MM.1S (cell line): ENCODE data around the gene RCC2.

Source experiments
- DNase-seq: peaks from one replicate; pipeline ENCODE4 v3.0.0-alpha.2; 2015
- H2AFZ ChIP-seq: fragments of 300-600 bp; sonication (generic); 2 replicates; pipeline ENCODE4 v1.6.0; 2016; ENCODE audit warnings: antibody characterized with exemption, low read length
- H3F3A ChIP-seq: fragments of 300-600 bp; sonication (generic); 2 replicates; pipeline ENCODE4 v1.6.1; 2016; ENCODE audit warnings: mild to moderate bottlenecking, antibody characterized with exemption, low read length, moderate library complexity, mixed read lengths; ENCODE audit not compliant: insufficient read depth
- H3K27ac ChIP-seq: fragments of 300-600 bp; sonication (generic); 2 replicates; pipeline ENCODE4 v1.5.1; 2016; ENCODE audit warnings: mild to moderate bottlenecking, low read length
- H3K27me3 ChIP-seq: fragments of 300-600 bp; sonication (generic); replicated peaks from 2 replicates; pipeline ENCODE4 v1.6.0; 2016; ENCODE audit warnings: low read length; ENCODE audit not compliant: insufficient read depth
- H3K36me3 ChIP-seq: fragments of 300-600 bp; sonication (generic); replicated peaks from 2 replicates; pipeline ENCODE4 v1.6.1; 2016; ENCODE audit warnings: mild to moderate bottlenecking, low read length, mixed read lengths; ENCODE audit not compliant: insufficient read depth
- H3K4me1 ChIP-seq: fragments of 300-600 bp; sonication (generic); 2 replicates; pipeline ENCODE4 v1.6.1; 2016; ENCODE audit warnings: low read length, mixed read lengths
- H3K4me2 ChIP-seq: fragments of 300-600 bp; sonication (generic); 2 replicates; pipeline ENCODE4 v1.6.0; 2016; ENCODE audit warnings: low read depth, low read length
- H3K4me3 ChIP-seq: fragments of 300-600 bp; sonication (generic); 2 replicates; pipeline ENCODE4 v1.5.1; 2016; ENCODE audit warnings: low read length, mixed read lengths
- H3K79me2 ChIP-seq: fragments of 300-600 bp; sonication (generic); 2 replicates; pipeline ENCODE4 v1.6.1; 2016; ENCODE audit warnings: mixed run types, low read length, mixed read lengths
- H3K9ac ChIP-seq: fragments of 300-600 bp; sonication (generic); 2 replicates; pipeline ENCODE4 v1.6.1; 2016; ENCODE audit warnings: low read length, mixed read lengths
- H3K9me2 ChIP-seq: fragments of 300-600 bp; sonication (generic); replicated peaks from 2 replicates; pipeline ENCODE4 v1.6.1; 2016; ENCODE audit warnings: mild to moderate bottlenecking, low read length, mixed read lengths; ENCODE audit not compliant: insufficient read depth
- H3K9me3 ChIP-seq: fragments of 300-600 bp; sonication (generic); replicated peaks from 2 replicates; pipeline ENCODE4 v1.6.1; 2016; ENCODE audit warnings: mild to moderate bottlenecking, low read length, mixed read lengths; ENCODE audit not compliant: insufficient read depth
- H4K20me1 ChIP-seq: fragments of 300-600 bp; sonication (generic); 2 replicates; pipeline ENCODE4 v1.6.1; 2016; ENCODE audit warnings: mild to moderate bottlenecking, low read length, moderate library complexity, mixed read lengths; ENCODE audit not compliant: insufficient read depth
- CTCF ChIP-seq: fragments of 300-600 bp; sonication (generic); IDR thresholded peaks from 2 replicates; pipeline ENCODE4 v1.5.1; 2016; ENCODE audit warnings: antibody characterized with exemption, low read length, mixed read lengths
- EZH2 ChIP-seq: fragments of 300-600 bp; sonication (generic); optimal IDR thresholded peaks from 2 replicates; pipeline ENCODE3; 2017; ENCODE audit warnings: low read depth, mild to moderate bottlenecking, antibody characterized with exemption, low read length, mixed read lengths
- EZH2phosphoT487 ChIP-seq: fragments of 300-600 bp; sonication (generic); IDR thresholded peaks from 2 replicates; pipeline ENCODE4 v1.6.1; 2018; ENCODE audit warnings: antibody characterized with exemption, low read length

RCC2 gene

GRCh38 chr1:17405898-17406759 is 33.3 kb downstream of the RCC2 start:
- no peaks in the 10 kb centered on the region for H4K20me1 ChIP-seq

GRCh38 chr1:17404820-17405219 is 34.7 kb downstream of the RCC2 start:
- no peaks in the 10 kb centered on the region for H3K9me3 ChIP-seq
- DNase-seq: no peak
- H3F3A ChIP-seq: 0 out of 2 replicates have a peak, but pooled peaks cover 5% of the 10 kb centered on the region
- no peak overlapping the region for H3K4me2 ChIP-seq
- TF ChIP-seq EZH2: no peak
- no peak for TF ChIP-seq CTCF
- TF ChIP-seq EZH2phosphoT487: no peak
- no peaks in the 10 kb centered on the region for H3K4me1 ChIP-seq
- H3K9me2 ChIP-seq: no peaks in the 10 kb centered on the region
- H3K27me3 ChIP-seq: no peaks in the 10 kb centered on the region
- no peaks in the 10 kb centered on the region for H4K20me1 ChIP-seq
- no peak overlapping the region for H3K27ac ChIP-seq
- no peak overlapping the region for H2AFZ ChIP-seq
- H3K79me2 ChIP-seq: no peaks in the 10 kb centered on the region
- H3K36me3 ChIP-seq: no peaks in the 10 kb centered on the region
- H3K4me3 ChIP-seq: no peak overlapping the region
- no peak overlapping the region for H3K9ac ChIP-seq

More at GRCh38 chr1:17405898-17406759, 33.3 kb downstream of the RCC2 start:
- H3K79me2 ChIP-seq: no peaks in the 10 kb centered on the region
- no peaks in the 10 kb centered on the region for H3K9me3 ChIP-seq
- TF ChIP-seq EZH2 (no peak), CTCF (peak; percentile 75)
- H3K4me2 ChIP-seq: no peak overlapping the region
- 0 out of 2 replicates have a peak, but pooled peaks cover 5% of the 10 kb centered on the region for H3F3A ChIP-seq
- H3K4me1 ChIP-seq: no peaks in the 10 kb centered on the region
- no peaks in the 10 kb centered on the region for H3K27me3 ChIP-seq
- no peak overlapping the region for H3K27ac ChIP-seq
- no peak overlapping the region for H3K4me3 ChIP-seq
- H3K9me2 ChIP-seq: no peaks in the 10 kb centered on the region
- no peak overlapping the region for H2AFZ ChIP-seq
- H3K36me3 ChIP-seq: no peaks in the 10 kb centered on the region
- DNase-seq: peak; percentile 39
- no peak overlapping the region for H3K9ac ChIP-seq

- no peak overlapping the region for H3K4me2 ChIP-seq
- no peaks in the 10 kb centered on the region for H3K36me3 ChIP-seq
- no peak for DNase-seq
- no peak overlapping the region for H3K27ac ChIP-seq
- TF ChIP-seq EZH2 (no peak), CTCF (no peak), EZH2phosphoT487 (no peak)
- H3K9me2 ChIP-seq: no peaks in the 10 kb centered on the region
- H3K9me3 ChIP-seq: no peaks in the 10 kb centered on the region
- 0 out of 2 replicates have a peak, but pooled peaks cover 5% of the 10 kb centered on the region for H3F3A ChIP-seq
- no peaks in the 10 kb centered on the region for H3K79me2 ChIP-seq
- H3K4me1 ChIP-seq: no peaks in the 10 kb centered on the region
- H3K4me3 ChIP-seq: no peak overlapping the region
- H4K20me1 ChIP-seq: no peaks in the 10 kb centered on the region
- H3K9ac ChIP-seq: no peak overlapping the region
- H2AFZ ChIP-seq: no peak overlapping the region
- H3K27me3 ChIP-seq: no peaks in the 10 kb centered on the region
Observed at GRCh38 chr1:17404034-17404684, 35.3 kb downstream of the RCC2 start.
